ENCODE results near the gene FBLN1.

DNA sequence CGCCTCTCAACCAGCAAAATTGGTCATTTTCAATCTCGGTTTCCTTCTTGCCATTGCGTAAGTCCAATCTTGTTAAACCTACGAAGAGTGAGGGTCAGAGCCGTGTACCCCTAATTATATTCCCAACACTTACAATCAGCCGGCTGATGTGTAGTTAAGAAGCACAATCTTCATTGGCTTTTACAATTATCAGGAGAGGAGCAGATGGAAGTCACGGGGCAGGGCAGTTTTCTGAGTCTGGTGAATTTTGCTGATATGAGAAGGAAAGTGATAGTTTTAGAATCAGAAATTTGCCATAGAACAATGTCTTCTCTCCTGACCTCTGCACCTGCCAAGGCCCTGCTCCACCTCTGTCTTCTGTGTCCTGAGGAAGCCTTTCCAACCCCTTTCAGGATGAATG, 134.0 kb downstream of the FBLN1 start:
- TF ChIP-seq, protein P1, sequence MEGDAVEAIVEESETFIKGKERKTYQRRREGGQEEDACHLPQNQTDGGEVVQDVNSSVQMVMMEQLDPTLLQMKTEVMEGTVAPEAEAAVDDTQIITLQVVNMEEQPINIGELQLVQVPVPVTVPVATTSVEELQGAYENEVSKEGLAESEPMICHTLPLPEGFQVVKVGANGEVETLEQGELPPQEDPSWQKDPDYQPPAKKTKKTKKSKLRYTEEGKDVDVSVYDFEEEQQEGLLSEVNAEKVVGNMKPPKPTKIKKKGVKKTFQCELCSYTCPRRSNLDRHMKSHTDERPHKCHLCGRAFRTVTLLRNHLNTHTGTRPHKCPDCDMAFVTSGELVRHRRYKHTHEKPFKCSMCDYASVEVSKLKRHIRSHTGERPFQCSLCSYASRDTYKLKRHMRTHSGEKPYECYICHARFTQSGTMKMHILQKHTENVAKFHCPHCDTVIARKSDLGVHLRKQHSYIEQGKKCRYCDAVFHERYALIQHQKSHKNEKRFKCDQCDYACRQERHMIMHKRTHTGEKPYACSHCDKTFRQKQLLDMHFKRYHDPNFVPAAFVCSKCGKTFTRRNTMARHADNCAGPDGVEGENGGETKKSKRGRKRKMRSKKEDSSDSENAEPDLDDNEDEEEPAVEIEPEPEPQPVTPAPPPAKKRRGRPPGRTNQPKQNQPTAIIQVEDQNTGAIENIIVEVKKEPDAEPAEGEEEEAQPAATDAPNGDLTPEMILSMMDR (IDR thresholded peaks at IDR 0.05; ENCODE audit: extremely low read depth in 1 of 2, insufficient read depth in 1 of 2, low read depth in 1 of 2, low read length in 2 of 2): no peak
- TF ChIP-seq POLR2AphosphoS5 (IDR thresholded peaks at IDR 0.05; ENCODE audit: insufficient read depth, low read depth, low read length) (no peak), POLR2A (IDR thresholded peaks at IDR 0.05; ENCODE audit: low read depth, low read length) (no peak), EZH2 (IDR thresholded peaks at IDR 0.05; ENCODE audit: borderline replicate concordance, low read depth, low read length, severe bottlenecking) (no peak), FOS (IDR thresholded peaks at IDR 0.05; ENCODE audit: borderline replicate concordance, insufficient read depth, low read length) (no peak)

Measured in endothelial cell of umbilical vein (primary cell).